ENCODE data around the gene CDC42EP5.
"Not testable (repeated sequence)": the region's sequence is repeated elsewhere in the genome, so short reads cannot be mapped to it uniquely, and the experiment has no call there.

CDC42EP5 gene

DNA sequence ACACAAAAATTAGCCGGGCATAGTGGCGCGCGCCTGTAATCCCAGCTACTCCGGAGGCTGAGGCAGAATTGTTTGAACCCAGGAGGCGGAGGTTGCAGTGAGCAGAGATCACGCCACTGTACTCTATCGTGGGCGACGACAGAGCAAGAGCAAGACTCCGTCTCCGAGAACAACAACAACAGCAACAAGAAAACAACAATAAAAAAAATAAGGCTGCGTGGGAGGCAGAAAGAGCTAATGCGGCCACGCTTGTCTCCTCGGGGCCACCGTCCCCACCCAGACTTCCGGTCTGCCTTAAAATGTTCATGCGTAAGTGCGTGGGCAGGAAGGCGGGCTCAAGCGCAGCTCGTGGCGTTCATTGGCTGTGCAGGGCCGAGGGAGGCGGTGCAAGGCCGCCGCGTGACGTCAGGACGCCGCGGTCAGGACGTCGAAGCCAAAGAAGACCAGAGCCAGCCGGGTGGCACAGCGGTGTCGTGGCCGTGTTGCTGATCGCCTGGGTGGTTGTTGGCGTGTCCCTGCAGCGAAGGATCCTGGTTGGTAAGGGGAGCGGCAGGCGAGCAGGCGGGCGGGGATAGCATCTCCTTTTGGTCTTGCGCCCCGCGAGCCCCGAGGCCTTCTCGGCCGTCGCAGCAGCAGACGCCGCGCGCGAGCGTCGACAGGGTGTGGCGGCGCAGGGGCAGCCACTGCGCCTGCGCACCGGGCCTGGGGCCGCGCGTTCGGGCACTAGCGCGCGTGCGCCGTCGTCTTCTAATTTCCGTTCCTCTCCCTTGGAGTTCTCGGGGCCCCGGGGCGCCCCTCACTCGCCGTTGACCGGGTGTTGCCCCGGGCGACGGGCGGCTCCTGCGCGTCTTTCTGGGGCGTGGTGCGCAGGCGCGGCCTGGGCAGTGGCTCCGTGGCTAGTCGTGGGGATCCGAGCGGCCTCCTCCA lies 24.1 kb downstream of the CDC42EP5 start, which contains the start of gene LENG8:
TSS of gene LENG8 (plus strand) at position 426 of the 927 bp plus-strand sequence. CDS start 2,146 bp downstream, outside the sequence.
- in situ Hi-C loops (cut with HindIII; ENCODE audit: low sequenced_read_pairs): no loop called here

DNA sequence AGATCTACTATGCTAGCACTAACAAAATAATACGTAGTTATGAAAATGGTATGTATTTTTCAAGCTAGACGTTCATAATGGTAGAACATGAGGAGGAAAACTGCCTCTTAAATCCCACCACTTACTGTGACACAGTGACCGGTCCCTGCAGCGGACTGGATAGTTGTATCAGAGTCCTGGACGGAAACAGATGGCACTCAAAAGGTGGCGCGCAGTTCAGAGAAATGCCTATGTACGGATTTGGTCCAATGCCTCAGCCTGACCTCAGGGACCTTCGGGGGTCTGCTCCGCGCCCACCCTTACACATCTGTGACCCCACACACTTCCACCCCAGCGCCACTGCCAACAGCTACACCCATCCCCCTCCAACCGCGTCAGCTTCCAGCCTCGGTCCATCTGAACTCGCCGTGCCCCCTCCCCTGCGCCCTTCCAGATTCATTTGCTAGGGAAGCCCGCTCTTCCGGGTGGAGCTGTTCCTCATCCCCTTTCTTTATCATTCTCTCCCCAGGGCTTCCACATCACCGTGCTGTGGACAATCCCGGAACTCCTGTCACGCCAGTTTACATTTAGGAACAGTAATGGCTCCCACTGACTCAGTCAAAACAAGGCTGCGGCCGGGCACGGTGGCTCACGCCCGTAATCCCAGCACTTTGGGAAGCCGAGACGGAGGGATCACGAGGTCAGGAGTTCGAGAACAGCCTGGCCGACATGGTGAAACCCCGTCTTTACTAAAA lies 24.9 kb downstream of the CDC42EP5 start:
- in situ Hi-C loops (cut with HindIII; ENCODE audit: low sequenced_read_pairs): no loop called here

DNA sequence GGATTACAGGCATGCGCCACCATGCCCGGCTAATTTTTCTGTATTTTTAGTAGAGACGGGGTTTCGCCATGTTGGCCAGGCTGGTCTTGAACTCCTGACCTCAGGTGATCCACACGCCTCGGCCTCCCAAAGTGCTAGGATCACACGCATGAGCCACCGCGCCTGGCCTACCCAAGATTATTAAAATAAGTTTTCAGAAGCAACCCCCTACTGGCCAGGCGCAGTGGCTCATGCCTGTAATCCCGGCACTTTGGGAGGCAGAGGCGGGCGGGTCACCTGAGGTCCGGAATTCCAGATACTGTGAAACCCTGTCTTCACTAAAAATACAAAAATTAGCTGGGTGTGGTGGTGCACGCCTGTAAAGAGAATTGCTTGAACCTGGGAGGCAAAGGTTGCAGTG lies 26.7 kb downstream of the CDC42EP5 start:
- in situ Hi-C loops (cut with HindIII; ENCODE audit: low sequenced_read_pairs): not testable (repeated sequence)

DNA sequence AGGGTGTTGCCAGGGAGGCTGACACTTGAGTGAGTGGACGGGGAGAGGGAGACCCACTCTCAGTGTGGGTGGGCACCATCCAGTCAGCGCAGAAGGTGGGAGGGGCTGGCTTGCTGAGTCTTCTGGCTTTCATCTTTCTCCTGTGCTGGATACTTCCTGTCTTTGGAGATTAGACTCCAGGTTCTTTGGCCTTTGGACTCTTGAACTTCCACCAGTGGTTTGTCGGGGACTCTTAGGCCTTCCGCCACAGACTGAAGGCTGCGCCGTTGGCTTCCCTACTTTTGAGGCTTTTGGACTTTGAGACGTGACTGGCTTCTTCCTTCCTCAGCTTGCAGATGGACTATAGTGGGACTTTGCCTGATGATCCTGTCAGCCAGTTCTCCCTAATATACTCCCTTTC lies 28.4 kb downstream of the CDC42EP5 start:
- in situ Hi-C loops (cut with HindIII; ENCODE audit: low sequenced_read_pairs): no loop called here

DNA sequence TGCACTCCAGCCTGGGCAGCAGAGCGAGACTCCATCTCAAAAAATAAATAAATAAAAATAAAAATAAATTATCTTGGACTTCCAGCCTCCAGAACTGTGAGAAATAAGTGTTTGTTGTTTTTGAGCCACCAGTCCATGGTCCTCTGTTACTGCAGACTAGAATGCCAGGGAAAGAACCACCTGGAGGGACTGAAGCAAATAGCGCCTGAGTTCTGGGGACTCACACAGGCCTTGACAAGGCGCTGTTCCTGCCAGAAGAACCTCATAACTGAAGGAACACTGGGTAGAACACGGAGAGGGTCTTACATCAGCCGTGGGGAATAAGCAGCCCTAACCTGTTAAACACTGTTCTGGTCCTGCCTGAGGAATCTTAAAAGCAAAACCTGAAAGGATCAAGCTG lies 32.5 kb downstream of the CDC42EP5 start:
- in situ Hi-C loops (cut with HindIII; ENCODE audit: low sequenced_read_pairs): no loop called here

DNA sequence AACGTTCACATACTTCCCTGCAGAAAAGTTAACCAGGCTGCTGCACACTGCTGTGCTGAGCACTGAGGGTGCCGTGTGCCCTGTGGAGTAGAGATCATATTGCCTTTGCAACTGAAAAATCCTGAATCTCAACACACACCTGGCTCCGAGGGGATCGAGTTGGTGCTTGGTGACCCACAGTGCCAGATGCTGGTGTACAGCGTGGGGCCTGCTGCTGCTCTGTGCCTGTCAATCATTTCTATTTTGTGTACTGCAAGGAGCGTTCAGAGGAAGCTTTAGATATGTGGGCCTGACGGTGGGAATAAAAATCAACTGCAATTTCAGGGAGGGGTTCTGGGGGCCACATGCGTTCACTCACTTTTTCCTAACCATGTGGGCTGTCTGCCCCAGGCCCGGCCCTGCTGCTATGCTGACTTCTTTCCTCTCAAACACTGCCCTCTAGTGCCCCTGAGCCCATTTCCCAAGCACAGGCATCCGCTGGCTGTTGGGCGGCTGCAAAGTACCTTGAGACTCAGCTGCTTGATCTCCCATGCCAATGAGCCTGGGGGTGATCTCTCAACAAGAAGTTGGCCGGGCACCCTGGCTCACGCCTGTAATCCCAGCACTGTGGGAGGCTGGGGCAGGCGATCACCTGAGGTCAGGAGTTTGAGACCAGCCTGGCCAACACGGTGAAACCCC lies 33.8 kb downstream of the CDC42EP5 start:
- in situ Hi-C loops (cut with HindIII; ENCODE audit: low sequenced_read_pairs): no loop called here

DNA sequence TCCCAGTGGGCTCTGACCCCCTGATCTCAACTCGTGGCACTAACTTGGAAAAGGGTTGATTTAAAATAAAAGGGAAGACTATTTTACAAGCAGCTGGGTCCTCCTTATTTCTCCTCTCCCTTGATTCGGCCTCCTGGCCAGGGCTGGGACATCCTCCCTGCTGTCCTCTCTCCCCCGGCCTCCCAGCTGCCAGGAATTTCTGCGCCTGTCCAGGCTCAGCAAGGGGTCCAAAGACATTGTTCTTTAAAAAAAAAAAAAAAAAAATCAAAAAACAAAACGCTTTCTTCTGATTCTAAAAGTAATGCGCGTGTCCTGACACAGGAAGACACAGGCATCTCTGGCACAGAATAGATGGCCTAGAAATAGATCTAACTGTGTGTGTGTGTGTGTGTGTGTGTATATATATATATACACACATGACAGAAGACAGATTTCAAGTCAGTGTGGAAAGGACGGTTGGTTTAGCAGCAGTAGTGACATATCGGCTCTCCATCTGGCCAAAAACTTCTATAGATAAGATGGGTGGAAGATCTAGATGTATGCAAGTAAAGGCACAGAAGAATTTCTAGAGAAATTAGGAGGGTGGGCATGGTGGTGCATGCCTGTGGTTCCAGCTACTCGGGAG lies 36.4 kb downstream of the CDC42EP5 start:
- in situ Hi-C loops (cut with HindIII; ENCODE audit: low sequenced_read_pairs): no loop called here

DNA sequence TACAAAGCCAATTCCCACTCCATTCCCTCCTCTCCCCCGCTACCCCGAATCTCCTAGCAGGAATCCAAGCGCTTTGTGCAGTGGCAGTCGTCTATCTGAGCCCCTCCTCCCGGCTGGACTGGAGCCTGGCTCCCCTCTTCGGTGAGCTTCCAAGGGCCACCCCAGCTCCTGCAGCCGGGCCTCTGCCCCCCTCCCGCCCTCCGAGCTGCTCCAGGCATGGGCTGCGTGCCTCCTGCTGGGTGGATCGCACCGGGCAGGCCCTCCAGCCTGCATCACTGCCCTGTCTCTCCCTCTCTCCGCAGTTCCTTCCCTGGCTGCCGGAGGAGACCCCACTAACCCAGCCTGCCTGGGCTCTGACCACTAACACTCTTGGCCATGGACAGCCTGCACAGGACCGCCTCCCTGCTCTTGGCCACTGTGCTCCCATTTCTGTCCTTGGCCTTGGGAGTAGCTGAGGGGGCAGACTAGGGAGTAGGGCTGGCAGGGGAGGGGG lies 37.0 kb downstream of the CDC42EP5 start:
- in situ Hi-C loops (cut with HindIII; ENCODE audit: low sequenced_read_pairs): no loop called here

DNA sequence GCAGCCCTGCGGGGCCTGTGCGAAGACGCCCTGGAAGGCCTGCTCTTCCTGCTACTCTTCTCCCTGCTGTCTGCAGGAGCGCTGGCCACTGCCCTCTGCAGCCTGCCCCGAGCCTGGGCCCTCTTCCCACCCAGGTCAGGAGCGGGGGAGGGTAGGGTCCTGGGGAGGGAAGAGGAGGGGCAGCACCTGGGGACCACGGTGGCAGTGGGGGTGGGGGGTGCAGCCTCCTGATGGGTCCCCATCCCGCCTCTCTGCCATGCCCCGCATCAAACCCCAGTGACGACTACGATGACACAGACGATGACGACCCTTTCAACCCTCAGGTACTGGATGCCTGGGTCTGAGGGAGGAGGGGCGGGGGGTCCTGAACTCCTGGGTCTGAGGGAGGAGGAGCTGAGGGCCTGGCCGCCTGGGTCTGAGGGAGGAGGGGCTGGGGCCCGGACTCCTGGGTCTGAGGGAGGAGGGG lies 37.5 kb downstream of the CDC42EP5 start:
- in situ Hi-C loops (cut with HindIII; ENCODE audit: low sequenced_read_pairs): no loop called here

DNA sequence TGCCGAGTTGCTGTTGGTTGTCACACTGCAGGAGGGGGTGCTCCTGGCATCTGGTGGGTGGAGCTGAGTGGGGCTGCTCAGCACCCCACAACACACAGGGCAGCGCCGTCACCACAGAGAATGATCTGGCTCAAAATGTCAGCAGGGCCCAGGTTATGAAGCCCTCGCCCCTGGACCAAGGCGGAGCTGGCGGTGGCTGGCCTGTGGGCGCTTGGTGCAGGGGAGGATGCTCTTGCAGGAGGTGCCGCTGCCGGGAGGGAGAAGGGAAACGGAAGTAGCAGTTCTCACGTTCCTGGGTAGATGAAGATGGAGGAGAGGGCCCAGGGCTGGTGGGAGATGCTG lies 38.3 kb downstream of the CDC42EP5 start:
- in situ Hi-C loops (cut with HindIII; ENCODE audit: low sequenced_read_pairs): no loop called here

DNA sequence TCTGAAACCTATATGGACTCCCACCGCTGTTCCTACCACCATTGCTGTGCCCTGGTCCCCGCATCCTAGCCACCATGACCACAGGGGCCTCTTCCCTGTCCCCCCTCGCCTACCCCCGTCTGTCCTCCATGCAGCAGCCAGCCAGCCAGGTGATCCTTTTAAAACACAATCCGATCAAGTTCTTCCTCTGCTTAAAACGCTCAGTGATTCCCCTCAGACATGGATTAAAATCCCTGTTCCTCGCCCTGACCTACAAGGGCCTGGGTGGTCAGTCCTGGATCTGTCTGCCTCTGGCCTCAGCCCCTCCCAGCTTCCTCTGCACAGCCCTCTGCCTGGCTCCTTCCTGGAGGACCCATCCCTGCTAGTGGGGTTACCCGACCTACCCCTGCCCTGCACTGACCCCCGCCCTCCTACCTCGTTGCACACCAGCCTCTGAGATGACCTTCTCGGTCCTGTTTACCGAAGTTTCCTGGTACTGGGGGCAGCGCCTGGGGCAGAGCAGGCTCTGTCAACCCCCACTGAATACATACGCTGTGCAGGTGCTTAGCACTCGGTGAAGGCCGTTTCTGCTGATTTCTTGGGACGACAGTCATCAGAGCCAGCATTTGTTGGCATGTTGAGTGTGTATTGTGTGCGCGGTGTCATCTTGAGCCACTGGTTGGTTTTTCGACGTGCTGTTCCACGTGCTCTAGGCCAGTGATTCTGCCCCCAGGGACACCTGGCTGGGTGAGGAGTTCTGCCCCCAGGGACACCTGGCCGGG lies 38.8 kb downstream of the CDC42EP5 start:
- in situ Hi-C loops (cut with HindIII; ENCODE audit: low sequenced_read_pairs): no loop called here

DNA sequence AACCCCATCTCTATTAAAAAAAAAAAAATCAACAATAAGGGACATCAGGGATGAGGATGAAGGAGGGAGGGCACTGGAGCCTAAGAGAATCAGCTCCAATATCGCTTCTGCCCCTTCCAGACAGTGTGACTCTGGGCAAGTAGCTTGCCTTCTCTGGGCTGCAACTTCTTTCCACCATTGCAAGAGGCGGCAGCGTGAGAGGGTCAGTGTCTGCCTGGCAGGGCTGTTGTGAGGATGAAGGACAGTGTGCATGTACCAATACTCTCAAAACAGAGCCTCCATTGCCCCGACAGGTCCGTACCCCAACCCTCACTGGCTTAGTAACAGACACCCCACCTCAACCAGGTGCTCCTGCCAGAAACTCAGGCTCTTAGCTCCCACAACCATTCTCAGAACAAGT lies 39.4 kb downstream of the CDC42EP5 start:
- in situ Hi-C loops (cut with HindIII; ENCODE audit: low sequenced_read_pairs): no loop called here

DNA sequence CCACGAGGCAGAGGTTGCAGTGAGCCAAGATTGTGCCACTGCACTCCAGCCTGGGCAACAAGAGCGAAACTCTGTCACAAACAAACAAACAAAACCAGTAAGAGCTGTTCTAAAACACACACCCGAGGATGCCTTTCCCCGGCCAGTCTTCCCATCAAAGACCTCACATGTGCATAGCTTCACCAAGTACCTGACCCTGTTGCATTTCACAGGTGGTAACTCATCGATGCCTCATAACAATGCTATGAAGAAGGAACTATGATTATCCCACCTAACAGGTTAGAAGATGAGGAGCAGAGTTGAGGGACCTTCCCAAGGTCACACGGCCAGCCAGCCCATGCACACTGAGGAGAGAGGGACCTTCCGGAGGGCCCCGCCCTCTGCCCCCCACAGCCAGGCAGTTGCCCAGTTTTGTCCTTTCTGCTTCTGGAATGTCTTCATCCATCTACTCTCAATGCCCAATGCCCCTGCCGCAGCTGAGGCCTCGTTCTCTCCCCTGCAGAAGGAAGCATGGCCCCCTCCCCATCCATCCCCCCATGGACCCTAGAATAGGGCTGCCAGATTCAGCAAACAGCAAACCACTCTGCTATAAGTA lies 40.9 kb downstream of the CDC42EP5 start:
- in situ Hi-C loops (cut with HindIII; ENCODE audit: low sequenced_read_pairs): no loop called here

DNA sequence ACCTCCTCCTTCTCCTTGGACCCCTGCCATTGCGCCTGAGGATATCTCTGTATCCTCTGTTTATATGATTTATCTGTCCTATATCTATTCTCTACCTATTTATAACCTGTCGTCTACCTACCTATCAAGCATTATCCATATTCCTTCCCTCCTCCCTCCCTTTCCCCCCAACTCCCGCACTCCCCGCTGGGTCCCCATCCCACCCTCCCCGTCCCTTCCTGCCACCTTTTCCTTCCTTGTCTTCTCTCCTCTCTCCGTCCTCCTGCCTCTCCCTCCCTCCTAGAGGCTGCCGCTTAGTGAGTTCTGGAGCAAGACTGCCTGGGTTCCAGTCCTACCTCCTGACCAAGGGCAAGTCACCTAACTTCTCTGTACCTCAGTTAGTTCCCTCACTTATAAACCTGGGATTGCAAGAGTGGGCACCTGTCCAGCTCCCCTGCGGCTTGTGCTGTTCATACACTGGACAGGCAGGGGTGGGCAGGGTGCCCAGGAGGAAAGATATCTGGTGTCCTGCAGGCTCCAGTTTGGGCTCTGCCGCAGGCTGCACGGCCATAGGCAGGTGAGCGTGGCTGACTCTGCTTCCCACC lies 41.7 kb downstream of the CDC42EP5 start:
- in situ Hi-C loops (cut with HindIII; ENCODE audit: low sequenced_read_pairs): no loop called here

DNA sequence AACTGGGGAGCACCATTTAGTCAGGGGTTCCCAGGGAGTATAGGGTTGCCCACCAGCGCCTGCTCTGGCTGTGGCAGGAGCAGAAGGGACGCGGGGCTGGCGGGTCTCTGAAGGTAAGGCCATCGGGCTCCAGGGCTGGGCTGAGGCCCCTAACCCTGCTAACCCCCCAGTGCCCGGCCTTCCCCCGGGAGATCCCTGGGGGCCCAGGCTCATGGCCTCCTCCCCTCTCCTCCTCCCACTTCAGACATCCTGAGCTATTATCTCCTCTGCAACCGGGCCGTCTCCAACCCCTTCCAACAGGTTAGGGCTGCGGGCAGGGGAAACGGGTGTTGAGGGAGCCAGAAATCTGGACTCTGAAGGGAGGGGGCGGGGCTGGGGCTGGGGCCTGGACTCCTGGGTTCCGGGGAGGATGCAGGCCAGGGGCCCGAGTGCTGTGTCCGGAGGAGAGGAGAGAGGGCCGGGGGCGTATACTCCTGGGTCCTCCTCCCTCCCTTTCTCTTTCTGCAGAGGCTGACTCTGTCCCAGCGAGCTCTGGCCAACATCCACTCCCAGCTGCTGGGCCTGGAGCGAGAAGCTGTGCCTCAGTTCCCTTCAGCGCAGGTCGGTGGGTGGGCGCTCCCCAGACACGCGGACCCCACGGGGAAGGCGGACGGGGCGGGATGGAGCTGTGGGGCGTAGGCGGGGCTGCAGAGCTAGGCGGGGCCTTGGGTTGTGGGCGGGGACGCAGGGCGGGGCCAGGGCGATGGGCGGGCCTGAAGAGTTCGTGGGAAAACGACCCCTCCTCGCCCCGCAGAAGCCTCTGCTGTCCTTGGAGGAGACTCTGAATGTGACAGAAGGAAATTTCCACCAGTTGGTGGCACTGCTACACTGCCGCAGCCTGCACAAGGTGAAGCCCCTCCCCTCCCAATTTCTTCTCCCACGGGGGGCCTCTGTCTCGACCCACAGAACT lies 42.5 kb downstream of the CDC42EP5 start:
- in situ Hi-C loops (cut with HindIII; ENCODE audit: low sequenced_read_pairs): no loop called here

DNA sequence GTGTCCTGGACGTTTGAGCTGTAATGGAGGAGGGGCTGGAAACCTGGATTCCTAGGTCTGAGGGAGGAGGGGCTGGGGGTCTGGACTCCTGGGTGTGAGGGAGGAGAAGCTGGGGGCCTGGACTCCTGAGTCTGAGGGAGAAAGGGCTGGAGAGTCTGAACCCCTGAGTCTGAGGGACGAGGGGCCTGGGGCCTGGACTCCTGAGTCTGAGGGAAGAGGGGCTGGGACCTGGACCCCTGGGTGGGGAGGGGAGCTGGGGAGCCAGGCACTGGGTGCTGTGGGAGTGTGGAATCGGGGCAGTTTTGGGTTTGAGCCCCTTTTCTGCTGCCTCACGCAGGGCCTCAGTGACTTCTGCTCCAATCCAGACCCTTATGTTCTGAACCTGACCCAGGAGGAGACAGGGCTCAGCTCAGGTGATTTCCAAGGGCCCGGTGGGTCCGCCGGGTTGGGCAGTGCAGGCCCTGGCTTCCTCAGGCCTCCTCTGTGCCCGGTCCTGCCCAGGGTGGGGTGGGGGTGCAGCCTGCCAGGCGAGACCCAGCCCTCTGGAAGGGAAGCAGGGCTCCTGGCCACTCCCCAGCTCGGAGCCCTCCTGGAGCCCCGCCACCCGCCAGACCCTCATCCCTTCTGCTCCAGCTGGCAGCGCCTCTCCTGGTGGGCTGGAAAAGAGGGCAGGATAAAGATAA lies 43.4 kb downstream of the CDC42EP5 start:
- in situ Hi-C loops (cut with HindIII; ENCODE audit: low sequenced_read_pairs): no loop called here

DNA sequence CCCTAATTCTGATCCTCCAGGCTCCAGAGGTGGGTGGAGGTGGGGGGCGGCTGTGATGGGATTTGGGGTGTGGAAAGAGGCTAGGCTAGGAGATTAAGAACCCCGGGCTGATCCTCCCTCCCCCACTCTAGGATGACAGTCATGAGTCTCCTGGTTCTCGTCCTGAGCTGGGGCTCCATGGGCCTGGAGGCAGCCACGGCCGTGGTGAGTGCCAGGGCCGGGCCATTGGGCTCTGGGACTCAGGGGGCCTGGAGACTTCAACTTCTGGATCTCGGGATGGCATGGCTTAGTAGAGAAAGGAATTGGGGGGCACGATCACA lies 44.0 kb downstream of the CDC42EP5 start:
- in situ Hi-C loops (cut with HindIII; ENCODE audit: low sequenced_read_pairs): no loop called here
